Measurements from ENCODE around the gene SH3PXD2B.

The SH3PXD2B gene

DNA sequence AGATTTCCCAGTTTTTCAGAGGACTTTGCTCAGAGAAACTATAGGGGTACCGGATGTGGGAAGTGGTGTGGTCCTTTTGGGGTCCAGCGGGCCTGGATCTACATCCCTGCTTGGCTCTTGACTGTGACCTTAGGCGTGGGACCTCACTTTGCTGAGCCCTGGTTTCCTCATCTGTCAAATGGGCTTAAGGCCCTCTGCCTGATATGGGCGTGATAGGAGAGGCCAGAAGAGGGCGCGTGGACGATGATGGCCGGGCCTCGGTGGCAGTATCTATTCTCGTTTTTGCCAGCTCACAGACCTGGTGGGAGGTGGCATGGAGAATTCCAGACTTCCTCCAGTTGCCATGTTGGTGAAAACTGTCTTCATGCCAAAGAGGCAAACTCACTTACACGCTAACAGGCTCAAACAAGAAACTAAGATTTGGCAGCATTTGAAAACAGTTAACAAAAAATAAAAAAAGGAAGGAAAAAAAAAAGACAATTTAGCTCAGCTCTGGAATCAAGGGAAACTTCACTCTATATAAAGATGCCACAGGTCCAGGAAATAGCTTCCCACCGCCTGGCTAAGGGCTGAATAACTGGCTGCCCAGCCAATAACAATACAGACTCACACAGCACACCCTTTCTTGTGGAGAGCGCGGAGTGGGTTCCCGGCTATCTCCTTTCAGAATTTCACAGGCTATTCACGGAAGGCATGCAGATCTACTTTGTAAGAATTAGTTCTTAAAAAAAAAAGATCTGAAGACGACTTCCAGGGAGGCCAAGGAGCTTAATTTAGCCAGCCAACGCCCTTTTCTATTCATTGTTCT lies 1.7 kb downstream of the SH3PXD2B start:
- H3K27me3 ChIP-seq (ENCODE audit: insufficient read depth, low read length) = peaks cover 6% of the 10 kb centered on the region; the same call in 1 of the 2 replicates
- H3K4me3 ChIP-seq (ENCODE audit: low read depth, low read length, poor library complexity, severe bottlenecking) = no peak overlapping the region
- no peaks in the 10 kb centered on the region for H3K36me3 ChIP-seq (ENCODE audit: insufficient read depth, low read length)
- no peaks in the 10 kb centered on the region for H4K20me1 ChIP-seq (ENCODE audit: insufficient read depth, low read length)
- H3K9me2 ChIP-seq (ENCODE audit: low read depth, low read length) = no peaks in the 10 kb centered on the region
- no peaks in the 10 kb centered on the region for H3K79me2 ChIP-seq (ENCODE audit: insufficient read depth, low read length)
- H3K4me1 ChIP-seq (ENCODE audit: insufficient read depth, low read length, severe bottlenecking) = peaks cover 12% of the 10 kb centered on the region
- H3K27ac ChIP-seq (ENCODE audit: low read depth, low read length, poor library complexity, severe bottlenecking) = no peak overlapping the region
- no peaks in the 10 kb centered on the region for H3K9me3 ChIP-seq (ENCODE audit: low read length)
- TF ChIP-seq, protein P1, sequence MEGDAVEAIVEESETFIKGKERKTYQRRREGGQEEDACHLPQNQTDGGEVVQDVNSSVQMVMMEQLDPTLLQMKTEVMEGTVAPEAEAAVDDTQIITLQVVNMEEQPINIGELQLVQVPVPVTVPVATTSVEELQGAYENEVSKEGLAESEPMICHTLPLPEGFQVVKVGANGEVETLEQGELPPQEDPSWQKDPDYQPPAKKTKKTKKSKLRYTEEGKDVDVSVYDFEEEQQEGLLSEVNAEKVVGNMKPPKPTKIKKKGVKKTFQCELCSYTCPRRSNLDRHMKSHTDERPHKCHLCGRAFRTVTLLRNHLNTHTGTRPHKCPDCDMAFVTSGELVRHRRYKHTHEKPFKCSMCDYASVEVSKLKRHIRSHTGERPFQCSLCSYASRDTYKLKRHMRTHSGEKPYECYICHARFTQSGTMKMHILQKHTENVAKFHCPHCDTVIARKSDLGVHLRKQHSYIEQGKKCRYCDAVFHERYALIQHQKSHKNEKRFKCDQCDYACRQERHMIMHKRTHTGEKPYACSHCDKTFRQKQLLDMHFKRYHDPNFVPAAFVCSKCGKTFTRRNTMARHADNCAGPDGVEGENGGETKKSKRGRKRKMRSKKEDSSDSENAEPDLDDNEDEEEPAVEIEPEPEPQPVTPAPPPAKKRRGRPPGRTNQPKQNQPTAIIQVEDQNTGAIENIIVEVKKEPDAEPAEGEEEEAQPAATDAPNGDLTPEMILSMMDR (IDR thresholded peaks at IDR 0.05; ENCODE audit: low read length) = peak; percentile 30
- no peak for TF ChIP-seq EZH2 (IDR thresholded peaks at IDR 0.05; ENCODE audit: borderline replicate concordance, low read length)
- H2AFZ ChIP-seq (ENCODE audit: low read length) = no peak overlapping the region
- no peak overlapping the region for H3K9ac ChIP-seq (ENCODE audit: low read length)
- no peaks in the 10 kb centered on the region for H3F3A ChIP-seq (ENCODE audit: insufficient read depth, low read length)
- no peak overlapping the region for H3K4me2 ChIP-seq (ENCODE audit: low read length)

DNA sequence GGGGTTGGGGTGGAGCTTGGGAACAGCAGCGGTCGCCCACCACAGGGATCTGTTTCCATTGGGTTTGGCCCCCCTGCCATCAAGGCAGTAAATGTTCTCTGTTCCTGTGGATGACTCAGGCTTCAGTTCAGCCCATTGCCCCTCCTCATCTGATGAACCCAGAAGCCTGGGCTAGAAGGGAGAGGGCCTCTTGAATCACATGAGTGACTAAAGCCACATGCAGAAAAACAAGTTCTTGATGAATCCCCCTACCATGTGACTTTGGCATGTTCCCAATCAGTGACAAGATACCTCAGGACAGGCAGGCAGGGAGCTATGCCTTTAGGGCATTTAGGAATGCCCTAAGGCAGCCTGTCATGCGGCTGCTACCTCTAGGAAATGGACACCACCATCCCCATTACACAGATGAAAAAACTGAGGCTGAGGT lies 2.5 kb downstream of the SH3PXD2B start:
- H3K4me1 ChIP-seq (ENCODE audit: insufficient read depth, low read length, severe bottlenecking) = peaks cover 12% of the 10 kb centered on the region
- no peak overlapping the region for H3K4me2 ChIP-seq (ENCODE audit: low read length)
- no peak overlapping the region for H3K27ac ChIP-seq (ENCODE audit: low read depth, low read length, poor library complexity, severe bottlenecking)
- no peak for TF ChIP-seq EZH2 (IDR thresholded peaks at IDR 0.05; ENCODE audit: borderline replicate concordance, low read length)
- TF ChIP-seq, protein P1 (IDR thresholded peaks at IDR 0.05; ENCODE audit: low read length) = no peak
- H3F3A ChIP-seq (ENCODE audit: insufficient read depth, low read length) = no peaks in the 10 kb centered on the region
- peaks cover 6% of the 10 kb centered on the region; the same call in 1 of the 2 replicates for H3K27me3 ChIP-seq (ENCODE audit: insufficient read depth, low read length)
- H3K79me2 ChIP-seq (ENCODE audit: insufficient read depth, low read length) = no peaks in the 10 kb centered on the region
- no peaks in the 10 kb centered on the region for H3K9me2 ChIP-seq (ENCODE audit: low read depth, low read length)
- H3K9me3 ChIP-seq (ENCODE audit: low read length) = no peaks in the 10 kb centered on the region
- H3K9ac ChIP-seq (ENCODE audit: low read length) = no peak overlapping the region
- no peaks in the 10 kb centered on the region for H3K36me3 ChIP-seq (ENCODE audit: insufficient read depth, low read length)
- H4K20me1 ChIP-seq (ENCODE audit: insufficient read depth, low read length) = no peaks in the 10 kb centered on the region
- no peak overlapping the region for H2AFZ ChIP-seq (ENCODE audit: low read length)
- no peak overlapping the region for H3K4me3 ChIP-seq (ENCODE audit: low read depth, low read length, poor library complexity, severe bottlenecking)

DNA sequence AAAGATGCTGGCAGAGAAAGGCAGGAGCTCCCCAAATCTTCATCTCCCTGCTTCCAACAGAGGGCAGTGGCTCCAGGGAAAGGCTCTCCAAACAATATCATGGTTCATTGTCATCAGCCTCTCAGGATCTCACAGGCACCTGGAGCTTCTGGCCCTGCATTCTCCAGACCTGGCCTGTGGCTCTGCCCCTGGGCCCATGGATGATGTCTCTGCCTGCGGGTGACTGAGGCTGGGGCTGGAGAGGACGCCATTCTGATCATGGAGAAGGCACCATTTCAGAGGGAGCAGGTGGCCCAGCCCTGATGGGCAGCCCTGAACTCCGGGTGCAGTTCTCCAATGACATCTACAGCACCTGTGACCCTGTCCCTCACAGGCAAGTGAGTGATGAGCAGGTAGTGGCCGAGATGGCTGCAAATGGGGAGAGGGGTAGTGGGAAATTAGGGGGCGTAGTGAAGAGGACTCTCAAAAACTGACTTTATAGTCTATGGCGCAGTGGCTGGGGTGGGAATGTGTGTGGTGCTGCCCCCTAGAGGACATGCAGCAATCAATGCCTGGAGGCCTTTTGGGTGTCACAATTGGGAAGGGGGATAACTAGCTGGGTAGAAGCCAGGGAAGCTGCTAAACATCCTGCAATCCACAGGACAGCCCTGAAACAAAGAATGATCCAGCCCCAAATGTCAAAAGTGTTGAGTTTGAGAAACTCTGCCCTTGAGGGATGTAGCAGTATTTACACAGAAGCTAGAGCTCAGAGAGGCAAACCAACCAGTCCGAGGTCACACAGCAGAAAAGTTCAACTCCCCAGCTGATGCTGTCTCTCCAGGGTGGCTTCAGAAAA lies 3.2 kb downstream of the SH3PXD2B start:
- Histone ChIP-seq H3K79me2 (ENCODE audit: insufficient read depth, low read length) (no peaks in the 10 kb centered on the region), H3K9ac (ENCODE audit: low read length) (no peak overlapping the region), H3K4me3 (ENCODE audit: low read depth, low read length, poor library complexity, severe bottlenecking) (no peak overlapping the region), H2AFZ (ENCODE audit: low read length) (no peak overlapping the region), H3K4me2 (ENCODE audit: low read length) (no peak overlapping the region), H3K36me3 (ENCODE audit: insufficient read depth, low read length) (no peaks in the 10 kb centered on the region), H3F3A (ENCODE audit: insufficient read depth, low read length) (no peaks in the 10 kb centered on the region), H3K9me3 (ENCODE audit: low read length) (no peaks in the 10 kb centered on the region), H3K27me3 (ENCODE audit: insufficient read depth, low read length) (peaks cover 6% of the 10 kb centered on the region; the same call in 1 of the 2 replicates), H4K20me1 (ENCODE audit: insufficient read depth, low read length) (no peaks in the 10 kb centered on the region), H3K9me2 (ENCODE audit: low read depth, low read length) (no peaks in the 10 kb centered on the region), H3K27ac (ENCODE audit: low read depth, low read length, poor library complexity, severe bottlenecking) (no peak overlapping the region), H3K4me1 (ENCODE audit: insufficient read depth, low read length, severe bottlenecking) (peaks cover 12% of the 10 kb centered on the region)
- TF ChIP-seq, protein P1 (IDR thresholded peaks at IDR 0.05; ENCODE audit: low read length) = peak; percentile 67
- no peak for TF ChIP-seq EZH2 (IDR thresholded peaks at IDR 0.05; ENCODE audit: borderline replicate concordance, low read length)

All from OCI-LY1 (cell line).